GM12874 (cell line): ENCODE measurements around the gene HBG2.

Source experiments
- TF ChIP-seq, protein P1 (sequence below): IDR thresholded peaks from 2 replicates; pipeline ENCODE4 v1.5.1; 2011; ENCODE audit warnings: low read depth, mild to moderate bottlenecking, control low read depth, low read length, moderate library complexity; ENCODE audit not compliant: insufficient read depth

HBG2 gene

DNA sequence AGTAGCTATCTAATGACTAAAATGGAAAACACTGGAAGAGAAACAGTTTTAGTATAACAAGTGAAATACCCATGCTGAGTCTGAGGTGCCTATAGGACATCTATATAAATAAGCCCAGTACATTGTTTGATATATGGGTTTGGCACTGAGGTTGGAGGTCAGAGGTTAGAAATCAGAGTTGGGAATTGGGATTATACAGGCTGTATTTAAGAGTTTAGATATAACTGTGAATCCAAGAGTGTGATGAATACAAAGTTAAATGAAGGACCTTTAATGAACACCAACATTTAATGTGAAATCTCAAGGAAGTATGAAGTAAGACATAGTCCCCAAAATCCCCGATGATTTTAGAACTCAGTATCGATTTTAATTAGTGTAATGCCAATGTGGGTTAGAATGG is 17.2 kb downstream of the HBG2 start:
- TF ChIP-seq, protein P1, sequence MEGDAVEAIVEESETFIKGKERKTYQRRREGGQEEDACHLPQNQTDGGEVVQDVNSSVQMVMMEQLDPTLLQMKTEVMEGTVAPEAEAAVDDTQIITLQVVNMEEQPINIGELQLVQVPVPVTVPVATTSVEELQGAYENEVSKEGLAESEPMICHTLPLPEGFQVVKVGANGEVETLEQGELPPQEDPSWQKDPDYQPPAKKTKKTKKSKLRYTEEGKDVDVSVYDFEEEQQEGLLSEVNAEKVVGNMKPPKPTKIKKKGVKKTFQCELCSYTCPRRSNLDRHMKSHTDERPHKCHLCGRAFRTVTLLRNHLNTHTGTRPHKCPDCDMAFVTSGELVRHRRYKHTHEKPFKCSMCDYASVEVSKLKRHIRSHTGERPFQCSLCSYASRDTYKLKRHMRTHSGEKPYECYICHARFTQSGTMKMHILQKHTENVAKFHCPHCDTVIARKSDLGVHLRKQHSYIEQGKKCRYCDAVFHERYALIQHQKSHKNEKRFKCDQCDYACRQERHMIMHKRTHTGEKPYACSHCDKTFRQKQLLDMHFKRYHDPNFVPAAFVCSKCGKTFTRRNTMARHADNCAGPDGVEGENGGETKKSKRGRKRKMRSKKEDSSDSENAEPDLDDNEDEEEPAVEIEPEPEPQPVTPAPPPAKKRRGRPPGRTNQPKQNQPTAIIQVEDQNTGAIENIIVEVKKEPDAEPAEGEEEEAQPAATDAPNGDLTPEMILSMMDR = no peak

DNA sequence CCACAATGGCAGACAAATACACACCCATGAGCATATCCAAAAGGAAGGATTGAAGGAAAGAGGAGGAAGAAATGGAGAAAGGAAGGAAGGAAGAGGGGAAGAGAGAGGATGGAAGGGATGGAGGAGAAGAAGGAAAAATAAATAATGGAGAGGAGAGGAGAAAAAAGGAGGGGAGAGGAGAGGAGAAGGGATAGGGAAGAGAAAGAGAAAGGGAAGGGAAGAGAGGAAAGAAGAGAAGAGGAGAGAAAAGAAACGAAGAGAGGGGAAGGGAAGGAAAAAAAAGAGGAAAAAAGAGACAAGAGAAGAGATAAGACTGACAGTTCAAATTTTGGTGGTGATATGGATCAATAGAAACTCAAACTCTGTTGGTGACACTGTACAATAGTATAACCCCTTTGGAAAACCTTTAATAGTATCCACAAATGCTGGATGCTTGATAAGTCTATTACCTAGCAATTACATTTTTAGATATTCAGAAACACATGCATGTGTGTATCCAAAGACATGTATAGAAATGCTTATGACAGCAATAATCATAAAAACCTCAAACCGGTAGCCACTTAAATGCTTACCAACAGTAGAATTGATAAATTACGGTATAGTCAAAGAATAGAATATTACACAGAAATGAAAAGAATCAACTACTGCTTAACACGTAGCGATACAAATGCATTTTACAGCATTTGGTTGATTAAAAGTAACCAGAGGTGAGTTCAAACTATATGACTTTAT is 19.1 kb downstream of the HBG2 start:
- TF ChIP-seq, protein P1 = no peak

DNA sequence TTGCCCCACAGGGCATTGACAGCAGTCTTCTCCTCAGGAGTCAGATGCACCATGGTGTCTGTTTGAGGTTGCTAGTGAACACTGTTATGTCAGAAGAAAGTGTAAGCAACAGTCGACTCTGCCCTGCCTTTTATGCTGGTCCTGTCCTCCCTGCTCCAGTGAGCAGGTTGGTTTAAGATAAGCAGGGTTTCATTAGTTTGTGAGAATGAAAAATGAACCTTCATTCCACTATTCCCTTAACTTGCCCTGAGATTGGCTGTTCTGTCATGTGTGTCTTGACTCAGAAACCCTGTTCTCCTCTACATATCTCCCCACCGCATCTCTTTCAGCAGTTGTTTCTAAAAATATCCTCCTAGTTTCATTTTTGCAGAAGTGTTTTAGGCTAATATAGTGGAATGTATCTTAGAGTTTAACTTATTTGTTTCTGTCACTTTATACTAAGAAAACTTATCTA is 20.2 kb downstream of the HBG2 start, which contains the start of gene HBD:
TSS of gene HBD (minus strand) at position 103 of the 454 bp plus-strand sequence. CDS start at position 53, 50 bp downstream.
- TF ChIP-seq, protein P1 = no peak

DNA sequence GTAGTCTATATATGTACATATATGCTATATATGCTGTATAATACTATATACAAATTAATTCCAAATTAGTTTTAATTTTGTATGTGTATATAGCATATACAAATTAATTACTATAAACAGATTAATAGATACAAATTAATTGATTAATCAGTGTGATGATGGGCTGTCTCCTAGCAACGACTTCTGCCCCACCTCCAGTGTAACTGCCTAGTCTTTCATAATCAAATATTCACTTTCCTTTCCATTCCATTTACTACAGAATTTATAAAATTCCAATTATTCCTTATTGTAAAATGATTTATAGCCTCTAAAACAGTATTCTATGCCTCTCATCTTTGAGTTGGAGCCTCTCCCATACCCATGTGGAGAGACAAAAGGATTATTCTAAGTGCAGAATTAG is 21.3 kb downstream of the HBG2 start:
- TF ChIP-seq, protein P1 = no peak

DNA sequence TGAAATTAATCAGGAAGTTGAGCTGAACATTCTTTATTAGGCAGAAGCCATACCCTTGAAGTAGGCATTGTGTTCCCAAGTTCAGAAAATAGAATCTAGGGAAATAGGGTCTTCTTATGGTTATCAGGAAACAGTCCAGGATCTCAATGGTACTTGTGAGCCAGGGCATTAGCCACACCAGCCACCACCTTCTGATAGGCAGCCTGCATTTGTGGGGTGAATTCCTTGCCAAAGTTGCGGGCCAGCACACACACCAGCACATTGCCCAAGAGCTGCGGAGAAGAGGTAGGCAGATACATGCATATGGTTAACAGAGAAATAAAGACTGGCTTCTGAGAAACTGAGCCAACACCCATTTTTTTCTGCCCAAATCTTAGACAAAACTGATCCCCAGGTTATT is 21.8 kb downstream of the HBG2 start:
- TF ChIP-seq, protein P1 = no peak

DNA sequence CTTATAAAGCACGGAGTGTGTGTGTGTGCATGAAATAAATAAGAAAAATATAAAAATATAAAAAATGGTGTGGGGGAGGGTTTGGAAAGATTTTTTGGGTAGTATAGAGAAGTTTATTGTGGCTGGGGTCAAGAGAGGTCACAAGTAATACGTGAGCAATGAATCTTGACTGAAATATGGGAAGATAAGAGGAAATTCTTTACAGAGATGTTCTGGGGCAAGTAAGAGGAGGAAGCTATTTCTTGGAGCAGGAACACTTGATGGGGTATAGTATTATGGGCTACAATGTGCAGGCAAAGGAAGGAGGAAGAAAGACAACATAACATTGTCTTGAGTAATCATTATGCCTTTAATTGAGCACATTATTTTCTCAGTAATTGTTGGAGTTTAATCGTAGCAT is 22.4 kb downstream of the HBG2 start:
- TF ChIP-seq, protein P1 = no peak

DNA sequence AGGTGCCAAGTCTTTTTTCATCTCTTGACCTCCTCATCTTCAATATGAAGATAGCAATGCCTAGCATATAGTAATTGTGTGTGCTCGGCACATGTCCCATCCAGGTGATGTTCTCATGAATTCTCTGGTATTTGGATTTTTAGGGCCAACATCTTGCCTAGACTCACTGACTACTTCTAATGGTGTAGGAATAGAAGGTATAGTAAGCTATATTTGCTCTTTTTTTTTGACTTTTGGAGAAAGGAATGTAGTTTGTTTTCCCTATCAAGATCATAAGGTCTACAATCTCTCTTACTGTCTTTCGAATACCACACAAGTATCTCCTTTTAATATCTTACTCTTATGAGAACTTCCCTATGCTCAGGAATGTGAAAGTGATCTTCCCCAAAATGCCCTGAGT is 23.5 kb downstream of the HBG2 start:
- TF ChIP-seq, protein P1 = no peak
